Hepatocyte (in vitro differentiated cells): ENCODE data around the gene DNAJB12. TPM values are rescaled to one million over a fixed set of nuclear protein-coding genes. Genes with fewer than 3 reads are reported as not detected.

Experiments
- DNase-seq: peaks from one replicate; pipeline ENCODE4 v3.0.0-alpha.2; 2016; ENCODE audit warnings: low spot score
- H2AFZ ChIP-seq: fragments of 200-600 bp; sonication (generic); 2 replicates; pipeline ENCODE4 v1.6.0; 2016; ENCODE audit warnings: antibody characterized with exemption, mild to moderate bottlenecking
- H3K27ac ChIP-seq: fragments of 200-600 bp; sonication (generic); 2 replicates; pipeline ENCODE4 v1.5.1; 2016; ENCODE audit warnings: mild to moderate bottlenecking
- H3K27me3 ChIP-seq: fragments of 200-600 bp; sonication (generic); 2 replicates; pipeline ENCODE4 v1.6.1; 2016
- H3K36me3 ChIP-seq: fragments of 200-600 bp; sonication (generic); replicated peaks from 2 replicates; pipeline ENCODE4 v1.5.1; 2016; ENCODE audit warnings: low read depth; ENCODE audit not compliant: insufficient read depth
- H3K4me1 ChIP-seq: fragments of 200-600 bp; sonication (generic); 2 replicates; pipeline ENCODE4 v1.5.1; 2016; ENCODE audit warnings: mild to moderate bottlenecking, moderate library complexity; ENCODE audit not compliant: insufficient read depth
- H3K4me2 ChIP-seq: fragments of 200-600 bp; sonication (generic); 2 replicates; pipeline ENCODE4 v1.6.0; 2016
- H3K4me3 ChIP-seq: fragments of 200-600 bp; sonication (generic); 2 replicates; pipeline ENCODE4 v1.5.1; 2016; ENCODE audit warnings: mild to moderate bottlenecking
- H3K79me2 ChIP-seq: fragments of 200-600 bp; sonication (generic); 2 replicates; pipeline ENCODE4 v1.6.0; 2017; ENCODE audit warnings: mild to moderate bottlenecking
- H3K9me2 ChIP-seq: fragments of 200-600 bp; sonication (generic); replicated peaks from 2 replicates; pipeline ENCODE4 v1.6.0; 2017; ENCODE audit warnings: mild to moderate bottlenecking; ENCODE audit not compliant: insufficient read depth
- H3K9me3 ChIP-seq: fragments of 200-600 bp; sonication (generic); 2 replicates; pipeline ENCODE4 v1.5.1; 2016; ENCODE audit warnings: low read depth, mild to moderate bottlenecking
- H4K20me1 ChIP-seq: fragments of 200-600 bp; sonication (generic); 2 replicates; pipeline ENCODE4 v1.6.0; 2016; ENCODE audit warnings: mild to moderate bottlenecking; ENCODE audit not compliant: insufficient read depth, poor library complexity, severe bottlenecking
- CTCF ChIP-seq: fragments of 200-600 bp; sonication (generic); IDR thresholded peaks from 2 replicates; pipeline ENCODE4 v1.5.1; 2016; ENCODE audit warnings: antibody characterized with exemption, mild to moderate bottlenecking; ENCODE audit not compliant: poor library complexity
- EZH2 ChIP-seq: fragments of 200-600 bp; sonication (generic); IDR thresholded peaks from 2 replicates; pipeline ENCODE4 v1.6.1; 2016; ENCODE audit warnings: antibody characterized with exemption, mild to moderate bottlenecking, borderline replicate concordance
- EZH2phosphoT487 ChIP-seq: fragments of 200-600 bp; sonication (generic); IDR thresholded peaks from one replicate; pipeline ENCODE4 v1.6.1; 2018; ENCODE audit warnings: antibody characterized with exemption, mild to moderate bottlenecking, low read depth, moderate library complexity; ENCODE audit not compliant: unreplicated experiment, severe bottlenecking
- WGBS: methylation state at CpG from one replicate; pipeline ENCODE4 v1.1.6; 2016; ENCODE audit warnings: low lambda C conversion rate; ENCODE audit errors: missing lambda C conversion rate; 5-methylcytosine and 5-hydroxymethylcytosine counted together
- polyA plus RNA-seq: library from polyadenylated mRNA; unstranded; fragments of >200 nt; fragmentation: Nextera tagmentation; extraction: Ambion mirVana; gene quantifications from 2 replicates; pipeline ENCODE4 v1.2.1, GENCODE V29; 2016
- total RNA-seq: library from RNA; depleted of rRNA; stranded (reverse); fragments of >200 nt; gene quantifications from 2 replicates; pipeline ENCODE4 v1.2.3, GENCODE V29; 2014

The DNAJB12 gene
- total and polyA plus RNA-seq, 2 experiments from 2014 or later: 31.0 to 40.3 TPM

GRCh38 chr10:72318418-72319262, 36.1 kb downstream of the DNAJB12 start:
- Histone ChIP-seq H3K27ac (peak overlapping the region; percentile 98), H3K36me3 (no peaks in the 10 kb centered on the region), H3K4me3 (no peak overlapping the region), H3K4me2 (peak overlapping the region; percentile 80), H3K4me1 (peaks cover 57% of the 10 kb centered on the region), H3K27me3 (no peaks in the 10 kb centered on the region), H3K9me3 (no peaks in the 10 kb centered on the region), H4K20me1 (no peaks in the 10 kb centered on the region), H2AFZ (no peak overlapping the region), H3K9me2 (no peaks in the 10 kb centered on the region), H3K79me2 (no peaks in the 10 kb centered on the region)
- WGBS: 76% methylated on average over 10 of the region's 10 CpGs
- DNase-seq: peak; percentile 9
- no peak for TF ChIP-seq EZH2phosphoT487
- no peak for TF ChIP-seq EZH2
- TF ChIP-seq CTCF: no peak

- Histone ChIP-seq H4K20me1 (no peaks in the 10 kb centered on the region), H3K79me2 (no peaks in the 10 kb centered on the region), H3K27me3 (no peaks in the 10 kb centered on the region), H3K36me3 (no peaks in the 10 kb centered on the region), H2AFZ (no peak overlapping the region), H3K4me3 (no peak overlapping the region), H3K9me3 (no peaks in the 10 kb centered on the region), H3K9me2 (no peaks in the 10 kb centered on the region), H3K4me1 (peaks cover 47% of the 10 kb centered on the region), H3K27ac (peak overlapping the region; percentile 82), H3K4me2 (no peak overlapping the region)
- peak; percentile 44 for DNase-seq
- TF ChIP-seq CTCF: no peak
- no peak for TF ChIP-seq EZH2phosphoT487
- no peak for TF ChIP-seq EZH2
- WGBS: 87% methylated on average over 12 of the region's 12 CpGs
Observed at GRCh38 chr10:72316748-72317435, 37.8 kb downstream of the DNAJB12 start.

- Histone ChIP-seq H3K9me2 (no peaks in the 10 kb centered on the region), H3K4me3 (no peak overlapping the region), H3K9me3 (no peaks in the 10 kb centered on the region), H3K36me3 (no peaks in the 10 kb centered on the region), H2AFZ (no peak overlapping the region), H3K27ac (peak overlapping the region; percentile 82), H3K4me1 (peaks cover 42% of the 10 kb centered on the region), H3K79me2 (no peaks in the 10 kb centered on the region), H3K27me3 (no peaks in the 10 kb centered on the region), H3K4me2 (no peak overlapping the region), H4K20me1 (no peaks in the 10 kb centered on the region)
- DNase-seq: peak; percentile 3
- TF ChIP-seq EZH2phosphoT487 (no peak), CTCF (no peak), EZH2 (no peak)
- WGBS: 96% methylated on average over 3 of the region's 3 CpGs
Observed at GRCh38 chr10:72316386-72316700, 38.4 kb downstream of the DNAJB12 start.
